HG03159 (cell line): ENCODE results near the gene STRN.
"Not testable (repeated sequence)": the region's sequence is repeated elsewhere in the genome, so short reads cannot be mapped to it uniquely, and the experiment has no call there.

Experiments
- ATAC-seq: cut with Tn5 transposase; IDR thresholded peaks from one replicate; pipeline ENCODE4 v1.9.1; 2021; ENCODE audit warnings: mild to moderate bottlenecking, moderate library complexity; ENCODE audit not compliant: unreplicated experiment

Gene STRN

GRCh38 chr2:36849265-36849664 is 117.1 kb downstream of the STRN start:
- no peak for ATAC-seq

- ATAC-seq = no peak
Observed at GRCh38 chr2:36843838-36844237, 122.5 kb downstream of the STRN start.

GRCh38 chr2:36839976-36840617 is 126.2 kb downstream of the STRN start:
- ATAC-seq = no peak

GRCh38 chr2:36834731-36835524 is 131.4 kb downstream of the STRN start:
- no peak for ATAC-seq

- ATAC-seq = no peak
Observed at GRCh38 chr2:36834203-36834602, 132.1 kb downstream of the STRN start.

GRCh38 chr2:36831185-36831584 is 135.2 kb downstream of the STRN start:
- no peak for ATAC-seq

- ATAC-seq = not testable (repeated sequence)
Observed at GRCh38 chr2:36824683-36825082, 141.7 kb downstream of the STRN start.

GRCh38 chr2:36824273-36824672 is 142.1 kb downstream of the STRN start:
- ATAC-seq = no peak

GRCh38 chr2:36823862-36824261 is 142.5 kb downstream of the STRN start:
- ATAC-seq = no peak

- no peak for ATAC-seq
Observed at GRCh38 chr2:36820942-36821605, 145.3 kb downstream of the STRN start.

- ATAC-seq = no peak
Observed at GRCh38 chr2:36819095-36819711, 147.1 kb downstream of the STRN start.

- no peak for ATAC-seq
Observed at GRCh38 chr2:36818542-36818941, 147.8 kb downstream of the STRN start.

GRCh38 chr2:36812196-36812595 is 154.1 kb downstream of the STRN start:
- ATAC-seq = no peak

GRCh38 chr2:36811071-36811470 is 155.3 kb downstream of the STRN start:
- ATAC-seq = no peak

GRCh38 chr2:36809069-36809445 is 157.3 kb downstream of the STRN start:
- no peak for ATAC-seq

GRCh38 chr2:36808386-36809068 is 157.8 kb downstream of the STRN start:
- ATAC-seq = no peak

- ATAC-seq = no peak
Observed at GRCh38 chr2:36807223-36807886, 159.0 kb downstream of the STRN start.

GRCh38 chr2:36805635-36806224 is 160.6 kb downstream of the STRN start:
- ATAC-seq = no peak

- ATAC-seq = no peak
Observed at GRCh38 chr2:36802952-36803351, 163.4 kb downstream of the STRN start.

GRCh38 chr2:36801088-36801487 is 165.2 kb downstream of the STRN start:
- no peak for ATAC-seq
